Lower leg skin (tissue), 3 donors: ENCODE measurements around the gene SF3A1.

ENCODE experiments used
- CTCF ChIP-seq, 3 donors: fragments of 450-650 bp; IDR thresholded peaks; one replicate each; pipeline ENCODE4 v1.5.1; 2016; ENCODE audit warnings: antibody characterized with exemption in 3 of 3, mild to moderate bottlenecking in 3 of 3, moderate library complexity in 2 of 3
- POLR2A ChIP-seq, 2 donors: fragments of 450-650 bp; IDR thresholded peaks; one replicate each; pipeline ENCODE4 v1.6.1; 2016 to 2017; ENCODE audit warnings: antibody characterized with exemption in 2 of 2, mild to moderate bottlenecking in 1 of 2, moderate library complexity in 1 of 2

- TF ChIP-seq CTCF (IDR thresholded peaks at IDR 0.05) (no peak), POLR2A (IDR thresholded peaks at IDR 0.05) (no peak)
Measured at GRCh38 chr22:30285846-30286200, 70.9 kb downstream of the SF3A1 start.
